ENCODE data around the gene SCG2.

Gene SCG2

DNA sequence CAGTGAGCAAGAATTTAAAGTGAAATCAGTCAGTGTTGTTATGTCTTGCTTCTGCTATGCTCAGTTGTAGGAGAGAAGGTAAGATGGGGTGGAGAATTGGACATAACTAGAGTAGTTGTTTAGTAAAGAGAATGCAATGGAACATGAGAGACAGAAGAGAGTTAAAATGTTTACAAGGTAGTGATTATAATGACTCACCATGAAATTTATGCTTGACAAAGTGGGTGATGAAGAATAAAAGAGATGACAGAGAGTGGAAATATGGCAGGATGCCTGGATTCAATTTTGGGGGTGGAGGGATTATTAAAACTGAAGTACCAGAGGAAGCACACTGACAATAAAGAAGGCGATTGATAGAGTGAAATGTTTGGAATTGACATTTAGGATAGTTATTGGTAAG lies 10.6 kb downstream of the SCG2 start:
- H3K4me3 ChIP-seq (ENCODE audit: low read depth, low read length), result no peak overlapping the region
- no peak overlapping the region for H3K27ac ChIP-seq
- TF ChIP-seq CTCF (IDR thresholded peaks at IDR 0.05), result no peak
- H3K27me3 ChIP-seq (ENCODE audit: control insufficient read depth, insufficient read depth, low read length), result no peaks in the 10 kb centered on the region
- no peaks in the 10 kb centered on the region for H3K79me2 ChIP-seq
- no peak overlapping the region for H2AFZ ChIP-seq
- no peak overlapping the region for H3K4me2 ChIP-seq (ENCODE audit: low read length)
- no peak overlapping the region for H3K9ac ChIP-seq
- no peaks in the 10 kb centered on the region for H3K9me3 ChIP-seq (ENCODE audit: control insufficient read depth, low read length)
- H3K36me3 ChIP-seq (ENCODE audit: control insufficient read depth, insufficient read depth, low read length), result no peaks in the 10 kb centered on the region
- no peaks in the 10 kb centered on the region for H3K4me1 ChIP-seq

GRCh38 chr2:223590964-223591363 lies 11.2 kb downstream of the SCG2 start:
- H3K79me2 ChIP-seq, result no peaks in the 10 kb centered on the region
- no peak overlapping the region for H3K9ac ChIP-seq
- H3K4me3 ChIP-seq (ENCODE audit: low read depth, low read length), result no peak overlapping the region
- no peak for TF ChIP-seq CTCF (IDR thresholded peaks at IDR 0.05)
- H3K27me3 ChIP-seq (ENCODE audit: control insufficient read depth, insufficient read depth, low read length), result no peaks in the 10 kb centered on the region
- H2AFZ ChIP-seq, result no peak overlapping the region
- no peak overlapping the region for H3K27ac ChIP-seq
- H3K4me1 ChIP-seq, result no peaks in the 10 kb centered on the region
- no peak overlapping the region for H3K4me2 ChIP-seq (ENCODE audit: low read length)
- no peaks in the 10 kb centered on the region for H3K36me3 ChIP-seq (ENCODE audit: control insufficient read depth, insufficient read depth, low read length)
- H3K9me3 ChIP-seq (ENCODE audit: control insufficient read depth, low read length), result no peaks in the 10 kb centered on the region

GRCh38 chr2:223589901-223590300 lies 12.3 kb downstream of the SCG2 start:
- Histone ChIP-seq H2AFZ (no peak overlapping the region), H3K4me2 (ENCODE audit: low read length) (no peak overlapping the region), H3K4me3 (ENCODE audit: low read depth, low read length) (no peak overlapping the region), H3K27ac (no peak overlapping the region), H3K27me3 (ENCODE audit: control insufficient read depth, insufficient read depth, low read length) (no peaks in the 10 kb centered on the region), H3K4me1 (no peaks in the 10 kb centered on the region), H3K36me3 (ENCODE audit: control insufficient read depth, insufficient read depth, low read length) (no peaks in the 10 kb centered on the region), H3K9ac (no peak overlapping the region), H3K9me3 (ENCODE audit: control insufficient read depth, low read length) (no peaks in the 10 kb centered on the region), H3K79me2 (no peaks in the 10 kb centered on the region)
- no peak for TF ChIP-seq CTCF (IDR thresholded peaks at IDR 0.05)

DNA sequence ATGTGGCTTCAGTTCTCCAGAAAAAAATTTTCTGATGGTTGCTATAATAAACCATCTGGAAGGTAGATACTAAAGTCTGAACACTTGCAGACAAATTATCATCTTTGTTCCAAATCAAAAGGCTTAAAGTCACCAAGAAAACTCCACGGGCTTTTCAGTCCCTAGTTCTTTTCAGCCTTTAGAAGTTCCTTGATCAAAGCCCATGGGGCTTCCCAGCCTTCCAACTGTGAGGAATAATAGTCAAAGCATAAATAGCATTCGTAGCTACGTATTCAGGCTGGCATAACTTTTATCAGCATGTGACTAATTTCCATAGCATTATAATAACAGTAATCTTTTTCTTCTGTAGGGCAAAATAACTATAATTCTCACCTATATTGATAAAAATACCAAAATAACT lies 13.9 kb downstream of the SCG2 start:
- no peaks in the 10 kb centered on the region for H3K9me3 ChIP-seq (ENCODE audit: control insufficient read depth, low read length)
- no peak overlapping the region for H3K4me3 ChIP-seq (ENCODE audit: low read depth, low read length)
- no peaks in the 10 kb centered on the region for H3K4me1 ChIP-seq
- H3K9ac ChIP-seq, result no peak overlapping the region
- H3K27ac ChIP-seq, result no peak overlapping the region
- no peak overlapping the region for H2AFZ ChIP-seq
- H3K27me3 ChIP-seq (ENCODE audit: control insufficient read depth, insufficient read depth, low read length), result no peaks in the 10 kb centered on the region
- H3K36me3 ChIP-seq (ENCODE audit: control insufficient read depth, insufficient read depth, low read length), result no peaks in the 10 kb centered on the region
- no peak overlapping the region for H3K4me2 ChIP-seq (ENCODE audit: low read length)
- TF ChIP-seq CTCF (IDR thresholded peaks at IDR 0.05), result no peak
- no peaks in the 10 kb centered on the region for H3K79me2 ChIP-seq

- H3K9ac ChIP-seq, result no peak overlapping the region
- H3K4me3 ChIP-seq (ENCODE audit: low read depth, low read length), result no peak overlapping the region
- no peak overlapping the region for H3K27ac ChIP-seq
- no peaks in the 10 kb centered on the region for H3K36me3 ChIP-seq (ENCODE audit: control insufficient read depth, insufficient read depth, low read length)
- H3K79me2 ChIP-seq, result no peaks in the 10 kb centered on the region
- no peaks in the 10 kb centered on the region for H3K27me3 ChIP-seq (ENCODE audit: control insufficient read depth, insufficient read depth, low read length)
- no peaks in the 10 kb centered on the region for H3K9me3 ChIP-seq (ENCODE audit: control insufficient read depth, low read length)
- H2AFZ ChIP-seq, result no peak overlapping the region
- TF ChIP-seq CTCF (IDR thresholded peaks at IDR 0.05), result no peak
- H3K4me2 ChIP-seq (ENCODE audit: low read length), result no peak overlapping the region
- no peaks in the 10 kb centered on the region for H3K4me1 ChIP-seq
Observed at GRCh38 chr2:223587301-223587700, 14.9 kb downstream of the SCG2 start.
